Stimulated activated CD4-positive, alpha-beta T cell treated with anti-CD3 and anti-CD28 coated beads, Interleukin-2, amount 100 ng/mL, for 24 hours (primary cell): ENCODE data around the gene PLCH1.

Source experiments
- DNase-seq, 2 donors: peaks; one replicate each; pipeline ENCODE4 v3.0.0-alpha.2; 2020

PLCH1 gene

GRCh38 chr3:155744626-155745324 lies at the start of gene PLCH1:
Gene PLCH1 (minus strand): TSS chr3:155745071. CDS start chr3:155704224, 40,847 bp downstream.
- DNase-seq: peak; percentile 40 to 52

DNA sequence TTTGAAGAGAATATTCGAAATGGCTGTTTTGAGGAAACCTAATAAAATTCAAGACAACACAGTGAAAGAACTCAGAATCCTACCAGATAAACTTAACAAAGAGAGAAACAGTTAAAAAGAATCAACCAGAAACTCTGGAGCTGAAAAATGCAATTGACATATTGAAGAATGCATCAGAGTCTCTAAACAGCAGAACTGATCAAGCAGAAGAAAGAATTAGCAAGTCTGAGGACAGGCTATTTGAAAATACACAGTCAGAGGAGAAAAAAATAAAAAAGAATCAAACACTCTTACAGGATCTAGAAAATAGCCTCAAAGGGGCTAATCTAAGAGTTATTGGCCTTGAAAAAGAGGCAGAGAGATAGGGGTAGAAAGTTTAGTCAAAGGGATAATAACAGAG lies 47.7 kb upstream of the PLCH1 start:
- no peak for DNase-seq

DNA sequence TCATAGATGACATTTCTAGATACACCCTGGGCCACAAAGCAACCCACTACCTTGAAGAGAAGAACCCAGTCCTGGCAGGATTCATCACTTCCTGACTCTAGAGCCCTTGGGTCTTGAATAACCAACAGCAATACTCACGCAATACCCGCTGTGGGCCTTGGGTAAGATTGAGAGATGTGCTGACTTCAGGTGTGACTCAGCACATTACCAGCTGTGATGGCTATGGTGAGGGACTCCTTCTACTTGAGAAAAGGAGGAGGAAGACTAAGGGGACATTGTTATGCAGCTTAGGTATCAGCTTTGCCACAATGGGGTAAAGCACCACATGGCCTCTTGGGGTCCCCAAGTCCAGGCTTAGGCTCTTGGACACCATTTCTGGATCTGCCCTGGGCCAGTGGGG lies 46.3 kb upstream of the PLCH1 start:
- no peak for DNase-seq

DNA sequence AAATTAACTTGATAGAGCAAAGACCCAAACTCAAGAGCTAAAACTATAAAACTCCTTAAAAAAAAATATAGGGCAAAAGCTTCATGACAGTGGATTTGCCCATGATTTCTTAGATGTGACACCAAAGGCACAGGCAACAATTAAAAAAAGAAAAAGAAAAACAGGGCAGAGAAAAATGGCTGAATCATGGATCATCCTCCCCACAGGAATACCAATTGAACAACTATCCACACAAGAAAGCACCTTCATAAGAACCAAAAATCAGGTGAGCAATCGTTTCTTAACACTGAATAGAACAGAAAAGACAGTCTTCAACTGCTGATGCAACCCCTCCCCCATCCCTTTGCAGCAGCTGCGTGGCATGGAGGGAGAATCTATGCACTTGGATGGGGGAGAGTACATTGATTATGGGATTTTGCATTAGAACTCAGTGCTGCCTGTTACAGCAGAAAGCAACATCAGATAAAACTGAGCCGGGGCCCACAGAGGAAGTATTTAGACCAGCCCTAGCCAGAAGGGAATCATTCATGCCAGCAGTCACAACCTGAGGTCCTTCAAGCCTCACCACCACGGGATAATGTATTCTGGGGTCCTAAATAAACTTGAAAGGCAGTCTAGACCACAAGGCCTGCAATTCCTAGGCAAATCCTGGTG lies 45.5 kb upstream of the PLCH1 start:
- DNase-seq: no peak

- no peak for DNase-seq
Measured at GRCh38 chr3:155785662-155786295, 40.9 kb upstream of the PLCH1 start.

GRCh38 chr3:155782390-155782953 lies 37.6 kb upstream of the PLCH1 start:
- no peak for DNase-seq

DNA sequence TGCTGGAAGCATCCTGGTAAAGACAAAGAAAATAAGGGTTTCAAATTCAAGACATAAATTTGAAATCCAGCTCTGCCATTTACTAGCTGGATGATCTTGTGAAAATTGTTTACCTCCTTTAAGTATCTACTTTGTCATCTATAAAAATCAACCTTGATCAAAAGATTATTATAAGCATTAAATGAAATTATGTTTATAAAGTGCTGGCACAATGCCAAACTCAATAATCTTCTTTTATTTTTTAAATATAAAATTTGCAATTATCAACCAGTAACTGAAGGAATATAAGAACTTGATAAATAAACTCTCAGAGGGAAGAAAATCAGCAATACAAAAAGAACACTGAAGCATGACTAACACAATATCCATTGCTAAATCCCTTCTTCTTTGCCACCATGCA lies 35.4 kb upstream of the PLCH1 start:
- DNase-seq: no peak

- no peak for DNase-seq
Measured at GRCh38 chr3:155778462-155778861, 33.6 kb upstream of the PLCH1 start.

- DNase-seq: no peak
Measured at GRCh38 chr3:155772801-155773200, 27.9 kb upstream of the PLCH1 start.

GRCh38 chr3:155771126-155771525 lies 26.3 kb upstream of the PLCH1 start:
- no peak for DNase-seq

DNA sequence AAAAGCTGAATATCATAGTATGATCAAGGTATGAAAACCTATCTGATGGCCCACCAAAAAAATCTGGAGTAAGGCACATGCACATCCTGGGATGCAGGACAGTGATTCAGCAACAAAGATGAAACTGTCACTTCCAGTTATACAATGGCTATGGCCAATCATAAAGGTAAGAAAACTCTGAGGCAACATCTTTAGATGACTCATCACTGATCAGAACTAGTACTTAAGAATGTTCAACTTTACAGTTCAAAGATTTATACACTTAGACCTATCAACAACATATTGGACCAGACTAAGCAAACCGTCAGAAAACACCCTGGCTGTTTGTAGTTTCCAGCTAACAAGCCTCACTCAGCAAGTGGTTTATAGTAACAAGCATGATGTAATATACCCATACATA lies 21.3 kb upstream of the PLCH1 start:
- DNase-seq: no peak

GRCh38 chr3:155763870-155764463 lies 19.1 kb upstream of the PLCH1 start:
- DNase-seq: no peak

- no peak for DNase-seq
Measured at GRCh38 chr3:155760653-155761052, 15.8 kb upstream of the PLCH1 start.

DNA sequence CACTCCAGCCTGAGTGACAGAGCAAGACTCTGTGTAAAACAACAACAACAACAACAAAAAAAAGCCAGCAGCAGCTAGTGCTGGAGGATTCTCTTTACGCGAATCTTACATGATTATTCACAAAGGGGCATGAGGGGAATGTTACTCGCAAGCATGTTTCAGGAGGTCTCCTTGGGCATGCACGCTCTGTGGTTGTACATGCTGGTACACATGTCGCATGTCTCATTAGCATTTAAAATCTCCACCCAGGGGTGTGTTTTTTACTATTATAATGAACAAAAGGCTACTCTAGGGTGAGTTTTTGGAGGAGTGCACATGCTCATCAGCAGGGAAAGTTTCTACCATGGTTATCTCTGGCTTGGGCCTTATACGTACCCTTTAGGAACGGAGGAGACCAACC lies 12.7 kb upstream of the PLCH1 start:
- no peak for DNase-seq

DNA sequence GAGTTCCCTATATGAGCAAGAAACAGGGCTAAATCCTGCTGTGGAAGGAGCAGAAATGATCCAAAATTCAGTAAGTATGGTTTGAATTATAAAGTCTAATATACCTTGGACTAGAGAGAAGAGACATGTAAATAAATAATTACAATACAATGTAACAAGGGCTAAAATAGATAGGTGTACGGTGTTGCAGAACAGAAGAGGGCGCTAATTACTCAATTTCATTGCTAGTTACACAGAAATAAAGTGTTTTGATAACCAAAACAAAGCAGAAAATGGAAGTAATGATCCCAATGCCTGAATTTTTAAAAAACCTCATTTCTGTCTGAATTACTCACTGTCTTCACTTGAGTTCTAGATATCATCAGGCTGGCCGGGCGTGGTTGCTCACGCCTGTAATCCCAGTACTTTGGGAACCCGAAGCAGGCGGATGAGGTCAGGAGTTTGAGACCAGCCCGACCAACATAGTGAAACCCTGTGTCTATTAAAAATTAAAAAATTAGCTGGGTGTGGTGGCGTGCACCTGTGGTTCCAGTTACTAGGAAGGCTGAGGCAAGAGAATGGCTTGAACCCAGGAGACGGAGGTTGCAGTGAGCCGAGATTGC lies 8.3 kb upstream of the PLCH1 start:
- no peak for DNase-seq

- no peak for DNase-seq
Measured at GRCh38 chr3:155748611-155749365, 3.9 kb upstream of the PLCH1 start.

- DNase-seq: no peak
Measured at GRCh38 chr3:155747946-155748290, 3.0 kb upstream of the PLCH1 start.

GRCh38 chr3:155747286-155747945 lies 2.5 kb upstream of the PLCH1 start:
- no peak for DNase-seq

GRCh38 chr3:155746703-155747102 lies 1.8 kb upstream of the PLCH1 start:
- no peak for DNase-seq

DNA sequence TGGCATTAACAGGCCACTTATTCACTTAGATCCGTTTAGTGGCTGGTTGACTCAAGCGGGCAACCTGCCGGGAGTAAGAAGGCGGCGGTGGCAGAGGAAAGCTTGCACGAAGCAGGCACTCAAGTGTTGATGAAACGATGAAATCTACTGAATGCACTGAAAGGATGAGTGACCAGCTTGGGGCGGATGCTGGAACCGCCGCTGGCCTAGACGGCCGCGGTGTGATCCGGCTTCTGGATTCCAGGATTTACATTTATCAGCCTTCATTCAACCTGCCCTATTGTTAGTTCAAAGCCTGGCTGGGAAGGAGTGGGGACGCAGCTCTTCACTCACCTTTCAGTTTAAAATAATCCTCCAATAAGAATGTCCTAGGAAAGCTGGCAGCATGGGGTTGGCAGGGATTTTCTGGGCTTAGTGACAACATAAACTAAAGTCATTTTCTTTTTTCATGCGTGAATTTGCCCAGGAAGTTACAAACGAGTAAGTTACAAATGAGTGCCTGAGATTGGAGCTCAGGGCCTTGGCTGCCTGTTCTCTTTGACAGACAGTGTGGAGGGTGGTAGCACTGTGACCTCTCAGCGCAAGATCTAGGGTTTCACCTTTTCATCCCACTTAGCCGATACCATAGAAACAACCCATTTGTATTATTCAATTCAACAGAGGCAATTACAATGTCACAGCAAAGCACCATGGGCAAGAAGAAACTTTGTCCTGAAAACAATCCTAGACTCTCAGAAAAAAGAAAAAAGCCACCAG lies 1.1 kb upstream of the PLCH1 start:
- DNase-seq: peak in 1 of 2 donors; percentile 5

- DNase-seq: peak; percentile 53 to 71
Measured at GRCh38 chr3:155744010-155744625, 753 bp downstream of the PLCH1 start.
